Natural killer cell (primary cell): ENCODE data around the gene MAP4K3. TPM values are rescaled to one million over a fixed set of nuclear protein-coding genes. Genes with fewer than 3 reads are reported as not detected.

Experiments
- ATAC-seq, 3 donors: fragments of 150-1000 bp in 2 of 3; fragments of 200-7000 bp in 1 of 3; cut with Tn5 transposase; 1 replicate in 1 of 3; 2 replicates in 2 of 3; pipeline ENCODE4 v1.10.0; 2021; ENCODE audit warnings: mild to moderate bottlenecking in 2 of 3, moderate library complexity in 2 of 3
- DNase-seq, 2 donors: peaks; one replicate each; pipeline versions ENCODE4 v3.0.0 to v3.0.0-alpha.2; 2013 to 2021; ENCODE audit warnings: mixed read lengths in 1 of 2
- H3K27ac ChIP-seq: one replicate; pipeline ENCODE4 v1.5.1; 2013; ENCODE audit warnings: mild to moderate bottlenecking, low read length
- H3K27me3 ChIP-seq: one replicate; pipeline ENCODE4 v1.6.1; 2013; ENCODE audit warnings: low read length; ENCODE audit not compliant: control insufficient read depth, insufficient read depth
- H3K36me3 ChIP-seq: one replicate; pipeline ENCODE4 v1.6.1; 2013; ENCODE audit warnings: low read length; ENCODE audit not compliant: control insufficient read depth, insufficient read depth
- H3K4me1 ChIP-seq: one replicate; pipeline ENCODE4 v1.6.1; 2013; ENCODE audit warnings: low read length; ENCODE audit not compliant: control insufficient read depth, insufficient read depth
- H3K4me3 ChIP-seq: one replicate; pipeline ENCODE4 v1.5.1; 2013; ENCODE audit warnings: low read length
- H3K9me3 ChIP-seq: one replicate; pipeline ENCODE4 v1.6.1; 2013; ENCODE audit warnings: low read length; ENCODE audit not compliant: control insufficient read depth, insufficient read depth
- H3K27ac Mint-ChIP-seq, 2 donors: one replicate each; pipeline ENCODE4 v1.8.0; 2022; ENCODE audit warnings: mild to moderate bottlenecking in 2 of 2, mixed read lengths in 2 of 2, moderate library complexity in 1 of 2
- H3K27me3 Mint-ChIP-seq, 2 donors: one replicate each; pipeline ENCODE4 v1.8.0; 2022; ENCODE audit warnings: low read depth in 2 of 2, mixed read lengths in 2 of 2
- H3K36me3 Mint-ChIP-seq: one replicate; pipeline ENCODE4 v1.8.0; 2022; ENCODE audit warnings: mixed read lengths
- H3K4me1 Mint-ChIP-seq, 2 donors: one replicate each; pipeline ENCODE4 v1.8.0; 2022; ENCODE audit warnings: mixed read lengths in 2 of 2
- H3K4me3 Mint-ChIP-seq: one replicate; pipeline ENCODE4 v1.8.0; 2022; ENCODE audit warnings: mild to moderate bottlenecking, moderate library complexity, mixed read lengths
- H3K9me3 Mint-ChIP-seq, 2 donors: one replicate each; pipeline ENCODE4 v1.8.0; 2022; ENCODE audit warnings: mixed read lengths in 2 of 2
- CTCF ChIP-seq: fragments of 200-600 bp; IDR thresholded peaks from one replicate; pipeline ENCODE4 v1.8.0; 2022; ENCODE audit warnings: antibody characterized with exemption
- WGBS: methylation state at CpG from one replicate; pipeline ENCODE4 v1.1.7; 2013; ENCODE audit warnings: missing lambda C conversion rate; ENCODE audit not compliant: insufficient coverage; 5-methylcytosine and 5-hydroxymethylcytosine counted together
- intact Hi-C: fragments of 100-400 bp; cut with micrococcal nuclease; formaldehyde crosslinking; loops from one replicate; pipeline ENCODE4 v1.14.2; 2022
- total RNA-seq, 4 donors: library from RNA; stranded (reverse); fragments of 120-200 nt in 1 of 4; gene quantifications; one replicate each; pipeline versions ENCODE4 v1.2.3 to v1.2.4, GENCODE V29; 2013 to 2022

MAP4K3 gene
- total RNA-seq, 3 donors from 2014 or later (not counting 1 experiment from before 2014, with no cell fraction given): 17.3 to 25.9 (median 20.3) TPM

- Mint-ChIP-seq H3K9me3 (no peaks in the 10 kb centered on the region), H3K27me3 (no peaks in the 10 kb centered on the region), H3K4me1 (peaks cover 14 to 32% of the 10 kb centered on the region in 2 donors), H3K27ac (no peak overlapping the region), H3K36me3 (no peaks in the 10 kb centered on the region), H3K4me3 (no peak overlapping the region)
- Histone ChIP-seq H3K36me3 (no peaks in the 10 kb centered on the region), H3K9me3 (no peaks in the 10 kb centered on the region), H3K4me3 (no peak overlapping the region), H3K27me3 (no peaks in the 10 kb centered on the region), H3K4me1 (no peaks in the 10 kb centered on the region), H3K27ac (no peak overlapping the region)
- DNase-seq (no peak), ATAC-seq (no peak)
- TF ChIP-seq CTCF: no peak
- intact Hi-C loops: no loop called here
- WGBS: 95% methylated on average over 5 of the region's 5 CpGs
These were observed 18.6 kb downstream of the MAP4K3 start for GRCh38 chr2:39418491-39418890.

GRCh38 chr2:39416140-39416539 lies 20.9 kb downstream of the MAP4K3 start:
- Histone ChIP-seq H3K36me3 (no peaks in the 10 kb centered on the region), H3K4me1 (no peaks in the 10 kb centered on the region), H3K4me3 (no peak overlapping the region), H3K27ac (no peak overlapping the region), H3K27me3 (no peaks in the 10 kb centered on the region), H3K9me3 (no peaks in the 10 kb centered on the region)
- no peak for TF ChIP-seq CTCF
- intact Hi-C loops: no loop called here
- Mint-ChIP-seq H3K4me3 (no peak overlapping the region), H3K4me1 (peaks cover 19 to 31% of the 10 kb centered on the region in 2 donors), H3K27me3 (no peaks in the 10 kb centered on the region), H3K36me3 (no peaks in the 10 kb centered on the region), H3K27ac (no peak overlapping the region), H3K9me3 (no peaks in the 10 kb centered on the region)
- ATAC-seq (no peak), DNase-seq (no peak)
- WGBS: 100% methylated on average over 1 of the region's 2 CpGs

GRCh38 chr2:39413063-39413737 lies 23.9 kb downstream of the MAP4K3 start:
- ATAC-seq: no peak
- Histone ChIP-seq H3K4me3 (no peak overlapping the region), H3K9me3 (no peaks in the 10 kb centered on the region), H3K36me3 (no peaks in the 10 kb centered on the region), H3K4me1 (no peaks in the 10 kb centered on the region), H3K27me3 (no peaks in the 10 kb centered on the region), H3K27ac (no peak overlapping the region)
- DNase-seq: no peak
- H3K9me3 Mint-ChIP-seq: no peaks in the 10 kb centered on the region
- intact Hi-C loops: no loop called here
- H3K27me3 Mint-ChIP-seq: no peaks in the 10 kb centered on the region
- no peak overlapping the region for H3K4me3 Mint-ChIP-seq
- H3K36me3 Mint-ChIP-seq: no peaks in the 10 kb centered on the region
- peaks cover 38% of the 10 kb centered on the region in 2 donors for H3K4me1 Mint-ChIP-seq
- H3K27ac Mint-ChIP-seq: no peak overlapping the region
- WGBS: 91% methylated on average over 2 of the region's 4 CpGs
- no peak for TF ChIP-seq CTCF
